NCI-H2227 (cell line): ENCODE data around the gene PGAM2.

Source experiments
- DNase-seq: peaks from one replicate; lab custom pipeline; 2025; ENCODE audit not compliant: unreplicated experiment; lab: John Stamatoyannopoulos, UW

PGAM2 gene

GRCh38 chr7:44103923-44104859 lies 38.8 kb upstream of the PGAM2 start, which contains the start of gene AEBP1:
AEBP1 (plus strand) TSS chr7:44104345; CDS start chr7:44104666, 321 bp downstream.
- DNase-seq: peak; percentile 26

GRCh38 chr7:44103566-44103922 lies 38.2 kb upstream of the PGAM2 start:
- no peak for DNase-seq

GRCh38 chr7:44102846-44103565 lies 37.6 kb upstream of the PGAM2 start:
- no peak for DNase-seq

GRCh38 chr7:44101966-44102845 lies 36.8 kb upstream of the PGAM2 start:
- no peak for DNase-seq

GRCh38 chr7:44101303-44101965 lies 36.1 kb upstream of the PGAM2 start:
- no peak for DNase-seq

- no peak for DNase-seq
These were observed 35.3 kb upstream of the PGAM2 start for GRCh38 chr7:44100458-44101302.

GRCh38 chr7:44099669-44100068 lies 34.3 kb upstream of the PGAM2 start:
- peak; percentile 16 for DNase-seq

- DNase-seq: no peak
These were observed 33.0 kb upstream of the PGAM2 start for GRCh38 chr7:44098092-44099068.

- no peak for DNase-seq
These were observed 31.9 kb upstream of the PGAM2 start for GRCh38 chr7:44097064-44097932.

- no peak for DNase-seq
These were observed 31.0 kb upstream of the PGAM2 start for GRCh38 chr7:44096326-44096881.

GRCh38 chr7:44095781-44096180 lies 30.4 kb upstream of the PGAM2 start:
- no peak for DNase-seq

- no peak for DNase-seq
These were observed 29.7 kb upstream of the PGAM2 start for GRCh38 chr7:44094883-44095592.

GRCh38 chr7:44094365-44094764 lies 29.0 kb upstream of the PGAM2 start:
- DNase-seq: no peak

GRCh38 chr7:44093102-44093641 lies 27.8 kb upstream of the PGAM2 start:
- DNase-seq: no peak

GRCh38 chr7:44087911-44088838 lies 22.8 kb upstream of the PGAM2 start:
- no peak for DNase-seq
